ENCODE results near the gene TSHZ3.
A peak's percentile ranks its signal among the peaks of the same experiment; 100 is the strongest.

- TF ChIP-seq CTCF (IDR thresholded peaks at IDR 0.05): peak in 1 of 6 experiments; percentile 15
- no peak for TF ChIP-seq POLR2A (IDR thresholded peaks at IDR 0.05)
Measured at GRCh38 chr19:31349160-31349881, at the start of gene TSHZ3.
